ENCODE results near the gene ZFYVE28. TPM values are rescaled to one million over a fixed set of nuclear protein-coding genes. Genes with fewer than 3 reads are reported as not detected.

Gene ZFYVE28
- total RNA-seq, 1 experiment from 2014 or later, result 12.9 TPM

DNA sequence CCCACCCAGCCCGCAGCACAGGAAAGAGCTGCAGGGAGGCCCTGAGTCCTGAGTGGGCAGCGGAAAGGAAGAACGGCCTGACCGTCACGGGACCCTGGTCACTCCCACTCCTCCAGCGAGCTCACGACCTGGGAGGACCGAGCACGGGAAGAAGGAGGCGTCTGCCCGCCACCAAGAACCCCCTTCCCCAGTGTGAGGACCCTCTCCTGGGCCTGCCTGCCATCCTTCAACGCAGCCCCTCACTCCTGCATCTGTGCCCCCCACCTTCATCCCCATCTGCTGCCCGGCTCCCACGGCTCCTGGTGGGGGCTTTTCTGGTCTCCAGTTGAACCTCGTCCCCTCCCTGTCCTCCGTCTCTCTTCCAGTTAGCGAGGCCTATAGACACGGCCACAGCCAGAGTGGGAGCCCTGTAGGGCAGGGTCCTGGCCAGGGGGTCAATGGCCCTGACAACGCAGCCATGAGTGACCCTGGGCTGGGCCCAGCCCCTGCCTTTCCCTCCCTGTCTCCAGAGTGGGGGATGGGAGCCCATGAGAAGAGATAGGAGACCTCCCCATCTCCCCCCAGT, 115.2 kb downstream of the ZFYVE28 start:
- POLR2A ChIA-PET (ENCODE audit: unreplicated experiment), result interaction anchor here (0.6 kb wide), 1 partner anchor 12 kb away, joined by 5 read pairs; no protein-coding TSS in a partner anchor
- Histone ChIP-seq H3K27me3 (ENCODE audit: insufficient read depth, low read depth) (peaks cover 19% of the 10 kb centered on the region; the same call in 1 of the 2 replicates), H3K36me3 (ENCODE audit: low read depth) (no peaks in the 10 kb centered on the region), H4K20me1 (ENCODE audit: insufficient read depth) (no peaks in the 10 kb centered on the region), H3K4me1 (replicated peaks; ENCODE audit: insufficient read depth) (no peaks in the 10 kb centered on the region), H3K9me3 (ENCODE audit: insufficient read depth, low read depth) (no peaks in the 10 kb centered on the region), H3K4me2 (no peak overlapping the region), H3K27ac (no peak overlapping the region), H2AFZ (no peak overlapping the region), H3F3A (ENCODE audit: insufficient read depth, low read depth) (no peaks in the 10 kb centered on the region), H3K79me2 (ENCODE audit: low read depth) (no peaks in the 10 kb centered on the region), H3K9me2 (ENCODE audit: insufficient read depth) (no peaks in the 10 kb centered on the region), H3K4me3 (no peak overlapping the region)
- CTCF ChIA-PET, result no interaction called here
- DNase-seq, result peak in 1 of 2 experiments; percentile 20
- TF ChIP-seq, protein P1, sequence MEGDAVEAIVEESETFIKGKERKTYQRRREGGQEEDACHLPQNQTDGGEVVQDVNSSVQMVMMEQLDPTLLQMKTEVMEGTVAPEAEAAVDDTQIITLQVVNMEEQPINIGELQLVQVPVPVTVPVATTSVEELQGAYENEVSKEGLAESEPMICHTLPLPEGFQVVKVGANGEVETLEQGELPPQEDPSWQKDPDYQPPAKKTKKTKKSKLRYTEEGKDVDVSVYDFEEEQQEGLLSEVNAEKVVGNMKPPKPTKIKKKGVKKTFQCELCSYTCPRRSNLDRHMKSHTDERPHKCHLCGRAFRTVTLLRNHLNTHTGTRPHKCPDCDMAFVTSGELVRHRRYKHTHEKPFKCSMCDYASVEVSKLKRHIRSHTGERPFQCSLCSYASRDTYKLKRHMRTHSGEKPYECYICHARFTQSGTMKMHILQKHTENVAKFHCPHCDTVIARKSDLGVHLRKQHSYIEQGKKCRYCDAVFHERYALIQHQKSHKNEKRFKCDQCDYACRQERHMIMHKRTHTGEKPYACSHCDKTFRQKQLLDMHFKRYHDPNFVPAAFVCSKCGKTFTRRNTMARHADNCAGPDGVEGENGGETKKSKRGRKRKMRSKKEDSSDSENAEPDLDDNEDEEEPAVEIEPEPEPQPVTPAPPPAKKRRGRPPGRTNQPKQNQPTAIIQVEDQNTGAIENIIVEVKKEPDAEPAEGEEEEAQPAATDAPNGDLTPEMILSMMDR (conservative IDR thresholded peaks at IDR 0.05), result no peak
- TF ChIP-seq EZH2 (IDR thresholded peaks at IDR 0.05; ENCODE audit: low read depth), result no peak
- intact Hi-C loops (cut with micrococcal nuclease; ENCODE audit: unreplicated experiment), result no loop called here
- BruUV-seq (replicated peaks), result no TSS peak

DNA sequence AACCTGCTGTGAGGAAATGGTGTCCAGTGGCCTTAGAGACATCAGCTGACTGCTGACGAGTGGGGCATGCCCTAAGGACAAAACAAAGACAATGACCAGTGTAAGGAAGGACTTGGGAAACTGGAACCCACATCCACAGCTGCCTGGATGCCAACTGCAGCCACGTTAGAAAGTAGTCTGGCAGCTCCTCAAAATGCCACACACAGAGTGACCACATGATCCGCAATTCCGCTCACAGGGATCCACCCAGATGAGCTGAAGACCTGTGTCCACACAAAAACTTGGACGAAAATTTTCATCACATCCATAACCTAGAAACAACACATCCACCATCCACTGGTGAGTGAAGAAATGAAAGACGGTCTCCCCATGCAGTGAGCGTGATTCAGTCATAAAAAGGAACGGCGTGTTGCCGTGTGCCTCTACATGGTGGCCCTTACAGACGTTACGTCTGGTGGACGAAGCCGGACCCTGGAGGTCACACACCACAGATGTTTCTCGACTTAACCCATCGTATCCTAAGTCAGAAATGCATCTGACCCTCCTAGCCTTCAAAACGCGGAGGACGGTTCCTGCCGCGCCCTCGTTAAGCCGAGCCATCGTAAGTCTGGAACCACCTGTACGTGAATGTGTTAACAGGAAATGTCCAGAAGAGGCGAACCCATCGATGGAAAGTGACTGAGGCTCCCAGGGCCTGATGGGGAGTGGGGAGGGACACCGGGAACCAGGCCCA, 115.9 kb downstream of the ZFYVE28 start:
- no peak overlapping the region for H2AFZ ChIP-seq
- intact Hi-C loops (cut with micrococcal nuclease; ENCODE audit: unreplicated experiment), result no loop called here
- no TSS peak for BruUV-seq (replicated peaks)

DNA sequence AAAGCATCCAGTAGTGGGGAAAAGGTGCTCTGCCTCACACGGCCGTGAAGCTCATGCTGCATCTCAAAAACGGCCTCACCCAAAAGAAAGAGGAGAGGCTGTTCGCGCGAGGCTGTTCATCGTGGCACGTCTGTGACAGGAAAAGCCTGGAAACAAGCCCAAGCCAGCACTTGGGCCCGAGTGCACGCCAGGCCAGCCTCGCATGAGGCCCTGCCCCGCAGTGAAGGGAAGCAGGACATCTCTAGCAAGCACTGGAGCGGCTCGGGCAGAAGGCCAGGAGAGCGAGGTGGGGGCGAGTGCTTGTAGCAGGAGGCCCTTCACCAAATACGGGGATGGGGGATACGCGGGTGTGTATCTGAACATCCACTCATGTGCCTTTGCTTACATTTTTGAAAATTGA, 116.6 kb downstream of the ZFYVE28 start:
- Histone ChIP-seq H4K20me1 (ENCODE audit: insufficient read depth) (no peaks in the 10 kb centered on the region), H3K4me3 (no peak overlapping the region), H2AFZ (no peak overlapping the region), H3K9me3 (ENCODE audit: insufficient read depth, low read depth) (no peaks in the 10 kb centered on the region), H3K27me3 (ENCODE audit: insufficient read depth, low read depth) (peaks cover 21% of the 10 kb centered on the region; the same call in 1 of the 2 replicates), H3K79me2 (ENCODE audit: low read depth) (no peaks in the 10 kb centered on the region), H3K27ac (no peak overlapping the region), H3F3A (ENCODE audit: insufficient read depth, low read depth) (no peaks in the 10 kb centered on the region), H3K36me3 (ENCODE audit: low read depth) (no peaks in the 10 kb centered on the region), H3K9me2 (ENCODE audit: insufficient read depth) (no peaks in the 10 kb centered on the region), H3K4me2 (no peak overlapping the region), H3K4me1 (replicated peaks; ENCODE audit: insufficient read depth) (no peaks in the 10 kb centered on the region)
- no peak for DNase-seq
- TF ChIP-seq, protein P1 (conservative IDR thresholded peaks at IDR 0.05), result no peak
- no peak for TF ChIP-seq EZH2 (IDR thresholded peaks at IDR 0.05; ENCODE audit: low read depth)
- ChIA-PET CTCF (no interaction called here), POLR2A (ENCODE audit: unreplicated experiment) (no interaction called here)
- BruUV-seq (replicated peaks), result no TSS peak
- intact Hi-C loops (cut with micrococcal nuclease; ENCODE audit: unreplicated experiment), result no loop called here

More for the DNA sequence above, 115.9 kb downstream of the ZFYVE28 start:
- Histone ChIP-seq H3K9me3 (ENCODE audit: insufficient read depth, low read depth) (no peaks in the 10 kb centered on the region), H3K27ac (no peak overlapping the region), H3K4me1 (replicated peaks; ENCODE audit: insufficient read depth) (no peaks in the 10 kb centered on the region), H3K4me3 (no peak overlapping the region), H3K27me3 (ENCODE audit: insufficient read depth, low read depth) (peaks cover 20% of the 10 kb centered on the region; the same call in 1 of the 2 replicates), H3K9me2 (ENCODE audit: insufficient read depth) (no peaks in the 10 kb centered on the region), H3K36me3 (ENCODE audit: low read depth) (no peaks in the 10 kb centered on the region), H3K79me2 (ENCODE audit: low read depth) (no peaks in the 10 kb centered on the region), H4K20me1 (ENCODE audit: insufficient read depth) (no peaks in the 10 kb centered on the region), H3K4me2 (no peak overlapping the region), H3F3A (ENCODE audit: insufficient read depth, low read depth) (no peaks in the 10 kb centered on the region)
- TF ChIP-seq, protein P1 (conservative IDR thresholded peaks at IDR 0.05), result no peak
- TF ChIP-seq EZH2 (IDR thresholded peaks at IDR 0.05; ENCODE audit: low read depth), result no peak
- ChIA-PET POLR2A (ENCODE audit: unreplicated experiment) (interaction anchor here (0.6 kb wide), 1 partner anchor 13 kb away, joined by 5 read pairs; no protein-coding TSS in a partner anchor), CTCF (no interaction called here)
- DNase-seq, result no peak
